PC-9 (cell line): ENCODE measurements around the gene NFE2. TPM values are rescaled to one million over a fixed set of nuclear protein-coding genes. Genes with fewer than 3 reads are reported as not detected.

Source experiments
- BruUV-seq: library from RNA; stranded (reverse); fragments of 400-500 nt; replicated peaks from 2 replicates; lab custom pipeline; 2021; lab: Mats Ljungman, UMichigan
- CTCF ChIA-PET: fragments of 300-600 bp; sonication (Branson Sonifier 250); formaldehyde crosslinking; loops from one replicate; lab custom pipeline; 2022; ENCODE audit warnings: antibody characterized with exemption; lab: Charles Lee
- POLR2A ChIA-PET: fragments of 300-600 bp; sonication (Branson Sonifier 250); formaldehyde crosslinking; loops from one replicate; lab custom pipeline; 2022; ENCODE audit warnings: antibody characterized with exemption; ENCODE audit not compliant: unreplicated experiment; lab: Charles Lee
- DNase-seq, 2 experiments: peaks; one replicate each; pipeline versions ENCODE4 v3.0.0 to v3.0.0-alpha.2; 2015 to 2022; ENCODE audit warnings: mixed read lengths in 1 of 2
- H2AFZ ChIP-seq: fragments of 200-600 bp; sonication (generic); 2 replicates; pipeline ENCODE4 v1.8.1; 2017; ENCODE audit warnings: antibody characterized with exemption
- H3F3A ChIP-seq: fragments of 200-600 bp; sonication (generic); 2 replicates; pipeline ENCODE4 v1.8.1; 2017; ENCODE audit warnings: antibody characterized with exemption, mild to moderate bottlenecking, low read depth; ENCODE audit not compliant: insufficient read depth
- H3K27ac ChIP-seq: fragments of 200-600 bp; sonication (generic); 2 replicates; pipeline ENCODE4 v1.6.1; 2016; ENCODE audit warnings: mixed run types
- H3K27me3 ChIP-seq: fragments of 200-600 bp; sonication (generic); 2 replicates; pipeline ENCODE4 v1.6.1; 2016; ENCODE audit warnings: low read depth, mixed run types; ENCODE audit not compliant: insufficient read depth
- H3K36me3 ChIP-seq: fragments of 200-600 bp; sonication (generic); 2 replicates; pipeline ENCODE4 v1.6.1; 2016; ENCODE audit warnings: low read depth, mixed run types
- H3K4me1 ChIP-seq: fragments of 200-600 bp; sonication (generic); replicated peaks from 2 replicates; pipeline ENCODE4 v1.6.1; 2016; ENCODE audit warnings: mixed run types; ENCODE audit not compliant: insufficient read depth
- H3K4me2 ChIP-seq: fragments of 200-600 bp; sonication (generic); 2 replicates; pipeline ENCODE4 v1.6.1; 2017; ENCODE audit warnings: mixed run types
- H3K4me3 ChIP-seq: fragments of 200-600 bp; sonication (generic); 2 replicates; pipeline ENCODE4 v1.6.1; 2016; ENCODE audit warnings: mixed run types
- H3K79me2 ChIP-seq: fragments of 200-600 bp; sonication (generic); 2 replicates; pipeline ENCODE4 v1.6.1; 2017; ENCODE audit warnings: low read depth, mixed run types
- H3K9me2 ChIP-seq: fragments of 200-600 bp; sonication (generic); 2 replicates; pipeline ENCODE4 v1.8.1; 2017; ENCODE audit warnings: mild to moderate bottlenecking; ENCODE audit not compliant: insufficient read depth
- H3K9me3 ChIP-seq: fragments of 200-600 bp; sonication (generic); 2 replicates; pipeline ENCODE4 v1.8.1; 2016; ENCODE audit warnings: low read depth; ENCODE audit not compliant: insufficient read depth
- H4K20me1 ChIP-seq: fragments of 200-600 bp; sonication (generic); 2 replicates; pipeline ENCODE4 v1.8.1; 2017; ENCODE audit not compliant: insufficient read depth
- CTCF ChIP-seq: fragments of 200-600 bp; sonication (generic); conservative IDR thresholded peaks from 2 replicates; pipeline ENCODE4 v1.6.1; 2017; ENCODE audit warnings: mixed run types, antibody characterized with exemption, mild to moderate bottlenecking, moderate library complexity
- EZH2 ChIP-seq: fragments of 200-600 bp; sonication (generic); IDR thresholded peaks from 2 replicates; pipeline ENCODE4 v1.8.0; 2017; ENCODE audit warnings: antibody characterized with exemption, low read depth
- intact Hi-C: fragments of 100-400 bp; cut with micrococcal nuclease; formaldehyde crosslinking; loops from one replicate; pipeline ENCODE4 v1.10.0; 2022; ENCODE audit not compliant: unreplicated experiment
- total RNA-seq: library from RNA; stranded (reverse); gene quantifications from 2 replicates; pipeline ENCODE4 v1.2.3, GENCODE V29; 2021

NFE2 gene
- total RNA-seq, 1 experiment from 2014 or later = 1.5 TPM

- Histone ChIP-seq H3K4me2 (no peak overlapping the region), H3K9me3 (no peaks in the 10 kb centered on the region), H3K27me3 (no peaks in the 10 kb centered on the region), H3K27ac (no peak overlapping the region), H4K20me1 (peaks cover 62% of the 10 kb centered on the region), H3F3A (no peaks in the 10 kb centered on the region; the same call in 1 of the 2 replicates), H3K79me2 (peaks cover 46% of the 10 kb centered on the region), H2AFZ (no peak overlapping the region), H3K4me3 (no peak overlapping the region), H3K36me3 (peaks cover 17% of the 10 kb centered on the region; the same call in 1 of the 2 replicates), H3K9me2 (no peaks in the 10 kb centered on the region), H3K4me1 (no peaks in the 10 kb centered on the region)
- TF ChIP-seq CTCF (no peak), EZH2 (no peak)
- ChIA-PET CTCF (interaction anchor here (1.3 kb wide), 1 partner anchor 19 kb away, joined by 4 read pairs; no protein-coding TSS in a partner anchor), POLR2A (interaction anchor here (0.6 kb wide), 1 partner anchor 11 kb away, joined by 32 read pairs; no protein-coding TSS in a partner anchor)
- no TSS peak for BruUV-seq
- intact Hi-C loops = no loop called here
- no peak for DNase-seq
Observed at GRCh38 chr12:54337854-54338650, 37.2 kb upstream of the NFE2 start.

GRCh38 chr12:54337280-54337842 is 36.5 kb upstream of the NFE2 start:
- Histone ChIP-seq H3K79me2 (peaks cover 51% of the 10 kb centered on the region), H3K4me2 (no peak overlapping the region), H3K4me3 (no peak overlapping the region), H3F3A (peaks cover under 1% of the 10 kb centered on the region), H3K27ac (no peak overlapping the region), H3K36me3 (peaks cover 14% of the 10 kb centered on the region; the same call in 1 of the 2 replicates), H3K4me1 (no peaks in the 10 kb centered on the region), H3K27me3 (no peaks in the 10 kb centered on the region), H2AFZ (no peak overlapping the region), H3K9me2 (no peaks in the 10 kb centered on the region), H4K20me1 (peaks cover 68% of the 10 kb centered on the region), H3K9me3 (no peaks in the 10 kb centered on the region)
- DNase-seq = no peak
- intact Hi-C loops = no loop called here
- ChIA-PET POLR2A (no interaction called here), CTCF (interaction anchor here (1.3 to 1.6 kb wide), 2 partner anchors 20 to 42 kb away, joined by 3 to 4 read pairs; no protein-coding TSS in a partner anchor)
- no peak for TF ChIP-seq EZH2
- TF ChIP-seq CTCF = no peak
- BruUV-seq = no TSS peak

GRCh38 chr12:54333420-54334034 is 32.7 kb upstream of the NFE2 start:
- Histone ChIP-seq H3K9me3 (no peaks in the 10 kb centered on the region), H2AFZ (no peak overlapping the region), H3K36me3 (peaks cover 19% of the 10 kb centered on the region), H3K4me3 (no peak overlapping the region), H3K9me2 (no peaks in the 10 kb centered on the region), H3K4me2 (no peak overlapping the region), H3K27ac (no peak overlapping the region), H3K4me1 (peaks cover 26% of the 10 kb centered on the region), H3F3A (peaks cover 22% of the 10 kb centered on the region), H3K79me2 (peaks cover 87% of the 10 kb centered on the region), H3K27me3 (no peaks in the 10 kb centered on the region), H4K20me1 (peaks cover 79% of the 10 kb centered on the region)
- BruUV-seq = no TSS peak
- POLR2A ChIA-PET = interaction anchor here (0.7 kb wide), 1 partner anchor 36 kb away, joined by 4 read pairs; no protein-coding TSS in a partner anchor
- CTCF ChIA-PET = no interaction called here
- TF ChIP-seq EZH2 (no peak), CTCF (no peak)
- no peak for DNase-seq
- intact Hi-C loops = no loop called here
